OCI-M1 (cell line): ENCODE data around the gene RAMACL.
"Not testable (repeated sequence)": the region's sequence is repeated elsewhere in the genome, so short reads cannot be mapped to it uniquely, and the experiment has no call there.

Source experiments
- DNase-seq: peaks from one replicate; lab custom pipeline; 2025; lab: John Stamatoyannopoulos, UW

Gene RAMACL

GRCh38 chr6:166595061-166595780, 8.7 kb upstream of the RAMACL start:
- no peak for DNase-seq

DNA sequence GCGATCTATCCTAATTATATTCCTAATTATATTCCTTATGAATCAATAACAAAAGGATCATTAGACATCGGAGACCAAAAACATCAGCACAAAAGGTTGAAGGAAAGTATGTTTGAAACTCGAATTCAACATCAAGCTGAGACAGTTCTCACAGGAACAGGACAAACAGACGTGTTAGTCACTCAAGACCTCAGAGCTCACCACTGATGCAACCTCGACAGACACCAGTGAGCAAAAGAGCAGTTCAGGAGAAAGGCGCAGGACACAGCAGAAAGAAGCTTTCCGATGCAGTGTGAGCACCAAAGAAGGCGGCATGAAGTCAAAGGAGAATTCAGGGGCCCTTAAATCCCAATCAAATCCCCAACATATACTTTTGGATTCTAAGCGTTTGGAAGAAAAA, 6.3 kb upstream of the RAMACL start:
- DNase-seq: no peak

GRCh38 chr6:166591961-166592520, 5.6 kb upstream of the RAMACL start:
- no peak for DNase-seq

GRCh38 chr6:166591026-166591425, 4.5 kb upstream of the RAMACL start:
- no peak for DNase-seq

DNA sequence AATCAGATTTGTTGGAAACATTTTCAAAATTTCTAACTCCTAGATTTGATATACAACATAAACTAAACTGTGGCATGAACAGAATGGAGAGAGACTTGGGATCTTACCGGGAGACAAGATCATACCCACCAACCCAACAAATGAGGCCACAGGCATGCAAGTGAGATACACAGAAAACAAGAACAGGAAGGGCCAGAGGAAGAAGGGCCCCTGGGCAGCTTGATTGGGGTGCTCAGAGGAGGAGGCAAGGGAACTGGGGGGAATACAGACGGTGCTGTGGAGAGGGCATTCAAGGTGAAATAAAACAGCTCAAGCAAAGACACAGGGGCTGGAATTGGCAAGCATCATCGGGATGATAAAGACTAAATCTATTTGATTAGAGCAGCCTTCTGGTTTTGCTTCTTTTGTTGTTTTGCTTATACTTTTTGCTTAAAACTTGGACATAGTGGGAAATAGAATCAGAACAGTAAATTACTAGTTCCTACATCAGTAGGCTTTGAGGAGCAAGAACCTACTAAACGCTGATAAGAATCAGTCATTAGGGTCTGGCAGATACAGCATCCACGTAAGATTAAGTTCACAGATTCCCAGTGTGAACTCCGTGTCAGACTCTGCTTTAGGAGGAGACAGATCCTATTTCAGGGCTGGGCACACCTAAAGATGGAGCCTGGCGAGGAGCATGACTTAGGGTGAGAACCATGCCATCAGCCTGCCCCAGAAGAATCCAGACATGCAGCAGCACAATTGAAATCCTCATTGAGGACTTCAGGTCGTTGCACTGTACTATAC, 3.5 kb upstream of the RAMACL start:
- DNase-seq: no peak

GRCh38 chr6:166589337-166589731, 2.9 kb upstream of the RAMACL start:
- DNase-seq: no peak

DNA sequence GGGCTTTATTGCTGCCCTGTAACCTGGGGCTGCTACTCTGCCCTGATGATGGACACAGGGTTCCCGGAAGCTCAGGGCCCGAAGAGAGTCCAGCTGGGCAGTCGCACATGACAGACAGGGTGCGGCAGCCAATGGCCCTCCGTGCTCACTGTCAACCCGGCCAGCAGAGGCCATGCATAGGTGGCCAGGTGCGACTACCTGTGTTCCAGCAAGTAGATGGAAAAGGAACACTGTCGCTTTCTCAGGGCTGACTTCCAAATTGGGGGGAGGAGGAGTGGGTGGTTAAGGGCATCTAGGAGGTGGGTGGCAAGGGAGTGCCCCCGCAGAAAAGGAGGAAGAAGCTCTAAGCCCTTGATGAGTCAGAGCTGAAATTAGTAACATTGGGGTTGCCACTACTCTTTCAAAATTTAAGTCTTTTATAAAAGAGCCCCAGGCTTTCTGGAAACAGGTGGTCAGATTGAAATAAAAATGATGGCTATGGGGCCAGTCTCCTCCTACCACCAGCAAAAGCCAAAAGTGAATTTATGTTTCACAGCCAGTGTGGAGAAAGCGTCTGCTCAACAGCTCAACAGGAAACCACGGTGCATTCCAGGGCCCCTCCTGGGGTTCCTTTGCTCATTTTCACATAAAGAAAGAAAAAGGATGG, 2.3 kb upstream of the RAMACL start:
- DNase-seq: no peak

DNA sequence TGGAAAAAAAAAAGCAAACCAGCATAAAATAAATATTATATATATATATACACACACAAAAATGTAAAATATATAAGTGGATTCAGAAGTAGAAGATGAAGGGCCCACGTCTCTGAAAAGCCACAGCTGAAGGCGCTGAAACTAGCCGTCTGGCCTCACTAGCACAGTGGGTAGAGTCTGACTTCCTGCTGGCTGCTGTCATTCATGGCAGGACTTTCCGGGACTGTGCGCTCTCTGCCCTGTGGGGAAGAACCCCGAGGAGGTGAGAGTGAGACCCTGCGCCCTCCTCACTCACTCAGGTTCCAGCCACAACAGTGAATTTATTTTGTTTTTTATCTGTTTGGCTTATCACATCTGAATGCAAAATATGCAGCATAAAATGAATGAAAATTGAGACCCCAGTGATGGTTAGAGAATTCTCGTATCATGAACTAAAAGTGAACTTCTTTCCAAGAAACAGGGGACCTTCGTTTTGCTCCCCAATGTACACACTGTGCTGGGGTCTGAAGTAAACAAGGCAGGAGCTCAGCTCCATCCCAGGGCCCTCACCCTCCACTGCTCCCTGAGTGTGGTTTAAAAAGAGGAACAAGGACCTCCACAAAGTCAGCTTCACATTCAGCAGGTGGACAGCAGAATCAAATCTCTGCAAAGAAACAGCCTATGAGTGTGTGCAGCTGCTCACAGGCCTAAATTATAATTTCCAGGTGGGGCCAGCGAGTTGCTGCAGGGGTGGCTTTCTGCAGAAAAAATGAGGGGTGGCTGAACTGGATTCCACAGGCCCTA, 1.3 kb upstream of the RAMACL start:
- no peak for DNase-seq

- no peak for DNase-seq
Measured at GRCh38 chr6:166584853-166585429, 1.5 kb downstream of the RAMACL start.

DNA sequence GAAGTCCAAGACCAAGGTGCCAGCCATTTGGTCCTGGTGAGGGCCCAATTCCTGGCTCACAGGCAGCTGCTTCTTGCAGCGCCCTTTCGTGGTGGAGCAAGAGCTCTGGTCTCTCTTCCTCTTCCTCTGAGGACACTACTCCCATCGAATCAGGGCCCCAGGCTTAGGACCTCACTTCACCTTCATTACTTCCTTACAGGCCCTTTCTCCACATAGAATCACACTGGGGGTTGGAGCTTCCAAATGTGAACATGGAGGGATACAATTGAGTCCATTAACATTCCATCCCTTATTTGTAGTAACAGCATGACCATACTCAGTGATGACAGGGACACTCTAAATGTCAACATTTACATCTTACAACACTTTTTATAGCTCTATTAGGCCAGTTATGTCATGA, 2.3 kb downstream of the RAMACL start:
- no peak for DNase-seq

DNA sequence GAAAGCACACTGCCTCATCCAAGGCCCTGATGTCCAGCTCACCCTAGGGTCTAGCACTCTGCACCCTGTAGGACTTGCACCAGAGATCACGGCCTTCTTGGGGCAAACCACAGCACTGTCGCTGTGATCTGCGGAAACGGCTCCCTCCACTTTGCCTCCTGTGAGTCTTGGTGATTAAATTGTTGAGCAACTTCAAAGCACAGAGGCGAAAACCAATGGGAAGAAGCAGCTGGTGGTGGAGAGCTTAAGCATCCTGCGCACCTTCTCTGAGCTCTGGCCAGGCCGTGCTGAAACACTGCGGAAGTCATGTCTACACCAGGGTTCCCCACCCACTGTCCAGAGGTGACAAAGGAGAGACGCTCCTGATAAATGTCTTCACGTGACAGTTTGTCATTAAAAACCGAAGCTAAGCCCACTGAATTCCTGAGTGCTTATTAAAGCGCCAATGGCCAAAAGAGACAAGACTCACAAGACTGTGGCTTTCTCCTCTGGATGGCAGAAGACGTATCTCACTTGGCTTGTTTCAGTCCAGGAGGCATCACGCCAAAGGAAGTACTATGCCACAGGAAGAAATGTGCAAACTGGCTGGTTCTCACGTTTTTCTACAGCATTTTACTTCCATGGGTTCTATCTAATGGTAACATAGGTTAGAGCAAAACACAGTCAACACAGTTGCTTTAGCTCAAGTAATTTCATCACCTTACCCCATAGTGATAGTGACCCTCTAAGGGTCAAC, 3.1 kb downstream of the RAMACL start:
- no peak for DNase-seq

GRCh38 chr6:166582258-166582657, 4.2 kb downstream of the RAMACL start:
- DNase-seq: no peak

- DNase-seq: not testable (repeated sequence)
Measured at GRCh38 chr6:166581801-166582200, 4.7 kb downstream of the RAMACL start.

- DNase-seq: no peak
Measured at GRCh38 chr6:166581091-166581511, 5.4 kb downstream of the RAMACL start.

DNA sequence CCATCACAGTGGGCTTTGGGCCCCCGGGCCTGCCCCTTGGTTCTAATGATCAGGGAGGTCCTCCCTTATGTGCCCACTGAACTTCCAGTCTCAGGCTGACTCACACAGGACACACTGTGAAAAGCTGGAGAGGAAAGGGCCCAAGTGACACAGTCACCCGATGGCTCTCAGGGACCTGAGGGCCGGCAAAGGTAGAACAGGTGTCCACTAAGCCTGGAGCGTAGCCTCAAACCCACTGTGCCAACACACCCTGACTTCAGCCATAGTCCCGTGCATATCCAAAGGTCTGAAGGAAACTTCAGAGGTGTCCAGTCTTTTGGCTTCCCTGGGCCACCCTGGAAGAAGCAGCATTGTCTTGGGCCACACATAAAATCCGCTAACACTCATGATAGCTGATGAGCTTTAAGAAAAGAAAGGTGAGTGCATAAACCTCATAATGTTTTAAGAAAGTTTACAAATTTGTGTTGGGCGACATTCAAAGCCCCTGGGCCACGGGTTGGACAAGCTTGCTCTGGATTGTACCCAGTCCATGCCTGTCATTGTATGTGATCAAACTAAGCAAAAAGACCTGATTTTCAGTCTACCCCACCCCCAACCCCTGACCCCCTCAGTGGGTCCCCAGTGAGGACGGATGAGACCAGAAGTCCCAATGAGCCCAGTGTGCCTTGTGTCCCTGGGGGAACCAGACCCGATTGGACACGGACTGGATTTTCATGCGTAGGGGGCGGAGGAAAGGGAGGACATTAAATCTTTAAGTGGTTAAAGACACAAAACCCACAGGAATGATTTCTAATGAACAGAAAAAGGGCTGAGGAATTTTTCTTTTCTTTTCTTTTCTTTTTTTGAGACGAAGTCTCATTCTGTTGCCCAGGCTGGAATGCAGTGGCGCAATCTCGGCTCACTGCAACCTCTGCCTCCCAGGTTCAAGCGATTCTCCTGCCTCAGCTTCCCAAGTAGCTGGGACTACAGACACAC, 6.1 kb downstream of the RAMACL start:
- DNase-seq: no peak

DNA sequence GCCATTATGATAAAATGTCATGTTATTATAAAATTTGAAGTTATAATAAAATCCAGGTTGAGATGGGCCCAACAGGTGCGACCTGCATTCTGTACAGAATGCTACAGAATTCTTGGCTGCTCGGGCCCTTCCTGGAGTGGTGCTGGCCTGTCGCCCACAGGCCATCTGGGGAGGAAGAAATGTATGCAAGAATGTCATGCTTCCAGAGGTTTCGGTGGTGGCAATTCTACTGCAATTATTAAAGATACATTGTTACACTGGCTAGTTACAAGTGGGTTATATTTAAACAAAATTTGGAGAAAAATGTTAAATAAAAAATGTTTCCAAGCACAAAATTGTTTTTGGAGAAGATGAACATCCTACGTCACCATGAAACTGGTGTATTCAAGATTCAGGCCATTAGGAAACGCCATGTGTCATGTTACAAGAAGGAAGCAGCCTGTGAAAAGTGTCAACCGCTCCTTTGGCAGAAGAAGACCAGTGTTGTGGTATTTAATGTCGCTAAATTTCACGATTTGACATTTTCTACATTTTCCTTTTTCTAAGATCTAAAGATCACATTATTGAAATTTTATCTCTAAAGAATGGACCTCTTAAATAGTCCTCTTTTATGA, 7.1 kb downstream of the RAMACL start:
- DNase-seq: no peak

DNA sequence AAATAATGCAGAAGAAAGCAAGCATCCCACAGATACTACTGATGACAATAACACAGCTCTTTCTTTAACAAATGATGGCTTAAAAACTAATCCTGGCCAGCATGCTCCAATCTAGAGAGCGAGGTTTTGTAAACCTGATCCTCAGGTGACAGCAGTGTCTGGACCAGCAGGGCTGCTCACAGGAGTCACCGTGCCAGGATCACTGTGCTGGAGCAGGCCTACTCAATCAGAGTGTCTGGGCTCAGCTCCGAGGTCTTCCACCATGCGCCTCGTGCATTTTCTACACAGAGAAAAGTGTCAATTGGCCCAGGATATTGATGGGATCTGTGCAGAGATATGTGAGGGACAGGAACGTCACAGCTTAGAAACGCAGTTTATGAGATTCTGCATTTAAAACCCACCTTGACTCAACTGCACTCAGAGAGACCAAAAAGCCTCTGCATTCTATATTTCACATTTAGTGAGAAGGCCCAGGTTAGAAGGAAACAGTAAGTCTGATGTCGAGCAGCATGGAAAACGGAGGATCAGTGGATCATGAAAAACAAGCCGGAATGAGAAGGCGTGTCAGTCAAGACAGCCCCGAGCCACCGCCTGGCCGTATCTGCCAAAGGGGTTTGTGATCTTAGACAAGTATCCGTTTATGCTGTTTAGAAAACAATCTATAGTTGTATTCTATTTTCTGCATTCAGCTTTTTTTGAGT, 7.8 kb downstream of the RAMACL start:
- DNase-seq: no peak

- DNase-seq: no peak
Measured at GRCh38 chr6:166575205-166575604, 11.3 kb downstream of the RAMACL start.
